ENCODE measurements around the gene GPR158. TPM values are rescaled to one million over a fixed set of nuclear protein-coding genes. Genes with fewer than 3 reads are reported as not detected.

Gene GPR158
- total RNA-seq, 3 donors from 2014 or later (not counting 1 experiment from before 2014, with no cell fraction given) = not detected

GRCh38 chr10:25383686-25384085, 208.9 kb downstream of the GPR158 start:
- H3K27ac Mint-ChIP-seq = no peak overlapping the region
- no peaks in the 10 kb centered on the region for H3K27me3 ChIP-seq (ENCODE audit: control insufficient read depth, insufficient read depth, low read length)
- H3K4me3 Mint-ChIP-seq = no peak overlapping the region
- peaks cover 12% of the 10 kb centered on the region for H3K36me3 Mint-ChIP-seq
- H3K4me1 Mint-ChIP-seq = no peaks in the 10 kb centered on the region
- ATAC-seq = no peak
- no peaks in the 10 kb centered on the region for H3K4me1 ChIP-seq (ENCODE audit: control insufficient read depth, insufficient read depth, low read length)
- no peak overlapping the region for H3K4me3 ChIP-seq (ENCODE audit: low read length)
- H3K9me3 Mint-ChIP-seq = peaks cover 14 to 19% of the 10 kb centered on the region in 2 donors
- no peaks in the 10 kb centered on the region for H3K36me3 ChIP-seq (ENCODE audit: control insufficient read depth, insufficient read depth, low read length)
- no peak for DNase-seq
- intact Hi-C loops (cut with micrococcal nuclease) = no loop called here
- no peak for TF ChIP-seq CTCF (IDR thresholded peaks at IDR 0.05)
- H3K27ac ChIP-seq (ENCODE audit: low read length) = no peak overlapping the region
- peaks cover 8% of the 10 kb centered on the region for H3K9me3 ChIP-seq (ENCODE audit: control insufficient read depth, insufficient read depth, low read length)
- H3K27me3 Mint-ChIP-seq (ENCODE audit: low read depth in 2 of 2) = no peaks in the 10 kb centered on the region

GRCh38 chr10:25384618-25385017, 209.8 kb downstream of the GPR158 start:
- ATAC-seq (no peak), DNase-seq (no peak)
- no CpG with 5 or more reads among the region's 3 CpGs for WGBS (ENCODE audit: insufficient coverage)
- Mint-ChIP-seq H3K27ac (no peak overlapping the region), H3K4me3 (no peak overlapping the region), H3K9me3 (peaks cover 10 to 17% of the 10 kb centered on the region in 2 donors), H3K27me3 (ENCODE audit: low read depth in 2 of 2) (no peaks in the 10 kb centered on the region), H3K36me3 (peaks cover 7% of the 10 kb centered on the region), H3K4me1 (no peaks in the 10 kb centered on the region)
- no peaks in the 10 kb centered on the region for H3K36me3 ChIP-seq (ENCODE audit: control insufficient read depth, insufficient read depth, low read length)
- H3K9me3 ChIP-seq (ENCODE audit: control insufficient read depth, insufficient read depth, low read length) = peaks cover 14% of the 10 kb centered on the region
- intact Hi-C loops (cut with micrococcal nuclease) = no loop called here
- H3K4me3 ChIP-seq (ENCODE audit: low read length) = no peak overlapping the region
- no peak overlapping the region for H3K27ac ChIP-seq (ENCODE audit: low read length)
- no peak for TF ChIP-seq CTCF (IDR thresholded peaks at IDR 0.05)
- H3K4me1 ChIP-seq (ENCODE audit: control insufficient read depth, insufficient read depth, low read length) = no peaks in the 10 kb centered on the region
- H3K27me3 ChIP-seq (ENCODE audit: control insufficient read depth, insufficient read depth, low read length) = no peaks in the 10 kb centered on the region

GRCh38 chr10:25388188-25388861, 213.5 kb downstream of the GPR158 start:
- Mint-ChIP-seq H3K4me3 (no peak overlapping the region), H3K4me1 (no peaks in the 10 kb centered on the region), H3K27me3 (ENCODE audit: low read depth in 2 of 2) (no peaks in the 10 kb centered on the region), H3K36me3 (peaks cover 8% of the 10 kb centered on the region), H3K27ac (no peak overlapping the region), H3K9me3 (peaks cover 8 to 11% of the 10 kb centered on the region in 2 donors)
- H3K27me3 ChIP-seq (ENCODE audit: control insufficient read depth, insufficient read depth, low read length) = no peaks in the 10 kb centered on the region
- intact Hi-C loops (cut with micrococcal nuclease) = no loop called here
- H3K36me3 ChIP-seq (ENCODE audit: control insufficient read depth, insufficient read depth, low read length) = no peaks in the 10 kb centered on the region
- no peak for TF ChIP-seq CTCF (IDR thresholded peaks at IDR 0.05)
- ATAC-seq = no peak
- no peak overlapping the region for H3K27ac ChIP-seq (ENCODE audit: low read length)
- H3K4me3 ChIP-seq (ENCODE audit: low read length) = no peak overlapping the region
- H3K4me1 ChIP-seq (ENCODE audit: control insufficient read depth, insufficient read depth, low read length) = no peaks in the 10 kb centered on the region
- peaks cover 21% of the 10 kb centered on the region for H3K9me3 ChIP-seq (ENCODE audit: control insufficient read depth, insufficient read depth, low read length)
- no peak for DNase-seq
- 95% methylated on average over 7 of the region's 7 CpGs for WGBS (ENCODE audit: insufficient coverage)

- H3K9me3 Mint-ChIP-seq = peaks cover 8 to 13% of the 10 kb centered on the region in 2 donors
- DNase-seq (no peak), ATAC-seq (no peak)
- no peaks in the 10 kb centered on the region for H3K27me3 Mint-ChIP-seq (ENCODE audit: low read depth in 2 of 2)
- TF ChIP-seq CTCF (IDR thresholded peaks at IDR 0.05) = no peak
- no peaks in the 10 kb centered on the region for H3K27me3 ChIP-seq (ENCODE audit: control insufficient read depth, insufficient read depth, low read length)
- H3K36me3 Mint-ChIP-seq = peaks cover 8% of the 10 kb centered on the region
- H3K36me3 ChIP-seq (ENCODE audit: control insufficient read depth, insufficient read depth, low read length) = no peaks in the 10 kb centered on the region
- H3K27ac Mint-ChIP-seq = no peak overlapping the region
- no peaks in the 10 kb centered on the region for H3K4me1 ChIP-seq (ENCODE audit: control insufficient read depth, insufficient read depth, low read length)
- no peak overlapping the region for H3K27ac ChIP-seq (ENCODE audit: low read length)
- H3K4me1 Mint-ChIP-seq = no peaks in the 10 kb centered on the region
- peaks cover 21% of the 10 kb centered on the region for H3K9me3 ChIP-seq (ENCODE audit: control insufficient read depth, insufficient read depth, low read length)
- intact Hi-C loops (cut with micrococcal nuclease) = no loop called here
- no peak overlapping the region for H3K4me3 ChIP-seq (ENCODE audit: low read length)
- H3K4me3 Mint-ChIP-seq = no peak overlapping the region
Measured at GRCh38 chr10:25388862-25389206, 214.0 kb downstream of the GPR158 start.

Data from natural killer cell (primary cell).